Limb (tissue), 2 donors: ENCODE results near the gene HOXC6.
A peak's percentile ranks its signal among the peaks of the same experiment; 100 is the strongest.

ENCODE experiments used
- DNase-seq, 2 donors: peaks; one replicate each; pipeline ENCODE4 v3.0.0-alpha.2; 2016; ENCODE audit errors: extremely low spot score in 2 of 2

Gene HOXC6

GRCh38 chr12:53989227-53990113, 38.8 kb upstream of the HOXC6 start:
- peak; percentile 68 to 76 for DNase-seq

- no peak for DNase-seq
Observed at GRCh38 chr12:53990311-53991076, 37.7 kb upstream of the HOXC6 start.

GRCh38 chr12:53991077-53991460, 37.2 kb upstream of the HOXC6 start:
- no peak for DNase-seq

GRCh38 chr12:53992377-53992889, 35.8 kb upstream of the HOXC6 start:
- DNase-seq: no peak

GRCh38 chr12:53993162-53994008, 34.9 kb upstream of the HOXC6 start:
- DNase-seq: no peak

GRCh38 chr12:53994009-53994263, 34.3 kb upstream of the HOXC6 start:
- no peak for DNase-seq

GRCh38 chr12:53994264-53995001, 33.8 kb upstream of the HOXC6 start:
- peak in 1 of 2 donors; percentile 70 for DNase-seq

GRCh38 chr12:53995002-53995377, 33.2 kb upstream of the HOXC6 start:
- DNase-seq: no peak

GRCh38 chr12:53995378-53996239, 32.6 kb upstream of the HOXC6 start:
- peak in 1 of 2 donors; percentile 78 for DNase-seq

GRCh38 chr12:53996240-53997203, 31.7 kb upstream of the HOXC6 start:
- no peak for DNase-seq

GRCh38 chr12:53997204-53998109, 30.8 kb upstream of the HOXC6 start:
- DNase-seq: peak in 1 of 2 donors; percentile 63

- peak in 1 of 2 donors; percentile 64 for DNase-seq
Observed at GRCh38 chr12:53998110-53998899, 29.9 kb upstream of the HOXC6 start.

- DNase-seq: no peak
Observed at GRCh38 chr12:53998900-53999236, 29.4 kb upstream of the HOXC6 start.

- DNase-seq: peak; percentile 72 to 84
Observed at GRCh38 chr12:53999559-54000115, 28.6 kb upstream of the HOXC6 start.

GRCh38 chr12:54000116-54001114, 27.8 kb upstream of the HOXC6 start, which contains the start of gene HOXC9:
Gene HOXC9 (plus strand): TSS chr12:54000161. CDS start chr12:54000189, 28 bp downstream.
- DNase-seq: no peak
